IMR-90 (cell line): ENCODE results near the gene HMGCS2. TPM values are rescaled to one million over a fixed set of nuclear protein-coding genes. Genes with fewer than 3 reads are reported as not detected.

ENCODE experiments used
- ATAC-seq: fragments of 200-7000 bp; cut with Tn5 transposase; 2 replicates; pipeline ENCODE4 v1.9.1; 2020; ENCODE audit warnings: low read depth, mild to moderate bottlenecking, moderate library complexity
- BruUV-seq: library from RNA; stranded (reverse); fragments of 400-500 nt; replicated peaks from 2 replicates; lab custom pipeline; 2021; lab: Mats Ljungman, UMichigan
- CTCF ChIA-PET: fragments of 300-600 bp; formaldehyde crosslinking; extraction: SDS; loops from one replicate; lab custom pipeline; 2021; ENCODE audit warnings: antibody characterized with exemption; lab: Yijun Ruan, JAX
- POLR2A ChIA-PET: fragments of 300-600 bp; sonication (Branson Sonifier 250); formaldehyde crosslinking; loops from one replicate; lab custom pipeline; 2022; ENCODE audit warnings: antibody characterized with exemption; ENCODE audit not compliant: unreplicated experiment; lab: Charles Lee
- DNase-seq: peaks from one replicate; pipeline ENCODE4 v3.0.0; 2013
- H2AFZ ChIP-seq: replicated peaks from 2 replicates; pipeline ENCODE3; 2013; ENCODE audit warnings: low read length, mild to moderate bottlenecking; ENCODE audit not compliant: poor library complexity
- H2AK5ac ChIP-seq: 2 replicates; pipeline ENCODE4 v1.6.1; 2013; ENCODE audit warnings: low read depth, low read length, inconsistent platforms
- H2AK9ac ChIP-seq: replicated peaks from 2 replicates; pipeline ENCODE3; 2013; ENCODE audit warnings: mild to moderate bottlenecking, low read depth, low read length, moderate library complexity; ENCODE audit not compliant: poor library complexity
- H2BK120ac ChIP-seq: 2 replicates; pipeline ENCODE4 v1.6.1; 2013; ENCODE audit warnings: low read depth, low read length, inconsistent platforms
- H2BK15ac ChIP-seq: 3 replicates; pipeline ENCODE4 v1.6.1; 2013; ENCODE audit warnings: low read depth, low read length, inconsistent platforms
- H2BK20ac ChIP-seq: 2 replicates; pipeline ENCODE4 v1.6.1; 2013; ENCODE audit warnings: low read depth, mild to moderate bottlenecking, inconsistent platforms, low read length, moderate library complexity
- H2BK5ac ChIP-seq: 2 replicates; pipeline ENCODE4 v1.6.1; 2013; ENCODE audit warnings: mild to moderate bottlenecking, low read depth, low read length, inconsistent platforms; ENCODE audit not compliant: poor library complexity, severe bottlenecking
- H3K14ac ChIP-seq: replicated peaks from 2 replicates; pipeline ENCODE4 v1.6.1; 2013; ENCODE audit warnings: low read depth, low read length, inconsistent platforms
- H3K18ac ChIP-seq: 2 replicates; pipeline ENCODE4 v1.6.1; 2013; ENCODE audit warnings: low read depth, low read length, control low read depth
- H3K23ac ChIP-seq: 2 replicates; pipeline ENCODE4 v1.6.1; 2013; ENCODE audit warnings: low read depth, low read length, inconsistent platforms
- H3K27ac ChIP-seq: 2 replicates; pipeline ENCODE4 v1.5.1; 2013; ENCODE audit warnings: mild to moderate bottlenecking, control low read depth, low read length; ENCODE audit not compliant: insufficient read depth
- H3K27me3 ChIP-seq: 2 replicates; pipeline ENCODE4 v1.6.1; 2013; ENCODE audit warnings: low read length; ENCODE audit not compliant: control insufficient read depth, insufficient read depth
- H3K36me3 ChIP-seq: 2 replicates; pipeline ENCODE4 v1.6.1; 2013; ENCODE audit warnings: low read length, mixed read lengths; ENCODE audit not compliant: control insufficient read depth, insufficient read depth
- H3K4ac ChIP-seq: 2 replicates; pipeline ENCODE4 v1.6.1; 2013; ENCODE audit warnings: low read depth, low read length, inconsistent platforms
- H3K4me1 ChIP-seq: 2 replicates; pipeline ENCODE4 v1.6.1; 2013; ENCODE audit warnings: low read length, mixed read lengths; ENCODE audit not compliant: control insufficient read depth, insufficient read depth
- H3K4me2 ChIP-seq: 2 replicates; pipeline ENCODE4 v1.6.1; 2013; ENCODE audit warnings: low read depth, mild to moderate bottlenecking, control low read depth, low read length, moderate library complexity
- H3K4me3 ChIP-seq: 2 replicates; pipeline ENCODE4 v1.5.1; 2013; ENCODE audit warnings: low read depth, mild to moderate bottlenecking, control low read depth, low read length, moderate library complexity; ENCODE audit not compliant: insufficient read depth
- H3K56ac ChIP-seq: 2 replicates; pipeline ENCODE4 v1.6.1; 2013; ENCODE audit warnings: low read length, inconsistent platforms; ENCODE audit not compliant: insufficient read depth; ENCODE audit errors: extremely low read depth
- H3K79me1 ChIP-seq, 2 experiments: 2 replicates each; pipeline ENCODE4 v1.6.1; 2013; ENCODE audit warnings: low read length in 2 of 2, inconsistent platforms in 1 of 2, low read depth in 1 of 2
- H3K9ac ChIP-seq: 2 replicates; pipeline ENCODE4 v1.6.1; 2013; ENCODE audit warnings: low read depth, low read length, control low read depth
- H3K9me1 ChIP-seq: 2 replicates; pipeline ENCODE4 v1.6.1; 2013; ENCODE audit warnings: low read length, inconsistent platforms; ENCODE audit not compliant: insufficient read depth
- H3K9me3 ChIP-seq: 2 replicates; pipeline ENCODE4 v1.6.1; 2013; ENCODE audit warnings: low read length; ENCODE audit not compliant: control insufficient read depth, insufficient read depth
- H4K20me1 ChIP-seq: 2 replicates; pipeline ENCODE4 v1.6.1; 2013; ENCODE audit warnings: low read length, inconsistent platforms; ENCODE audit not compliant: insufficient read depth
- H4K5ac ChIP-seq: 2 replicates; pipeline ENCODE4 v1.6.1; 2013; ENCODE audit warnings: mild to moderate bottlenecking, low read depth, low read length, control low read depth
- H4K8ac ChIP-seq, 2 experiments: 2 replicates each; pipeline ENCODE4 v1.6.1; 2013; ENCODE audit warnings: low read depth in 2 of 2, low read length in 2 of 2, control low read depth in 1 of 2, inconsistent platforms in 1 of 2
- H4K91ac ChIP-seq: 2 replicates; pipeline ENCODE4 v1.6.1; 2013; ENCODE audit warnings: low read depth, low read length, inconsistent platforms; ENCODE audit not compliant: insufficient read depth
- NFE2L2 ChIP-seq: fragments of 150-350 bp; IDR thresholded peaks from 2 replicates; pipeline ENCODE4 v1.6.1; 2016; ENCODE audit warnings: low read depth, mild to moderate bottlenecking, low read length
- WGBS, 2 experiments: methylation state at CpG; one replicate each; pipeline versions ENCODE4 v1.1.5 to v1.1.7; 2013; ENCODE audit warnings: missing lambda C conversion rate in 2 of 2; ENCODE audit not compliant: insufficient read length in 1 of 2; ENCODE audit errors: extremely low coverage in 2 of 2; 5-methylcytosine and 5-hydroxymethylcytosine counted together
- dilution Hi-C: fragments of 300-500 bp; cut with HindIII; formaldehyde crosslinking; loops from one replicate; pipeline ENCODE4 v1.14.3; 2018; ENCODE audit warnings: low sequenced_read_pairs; ENCODE audit not compliant: unreplicated experiment
- in situ Hi-C: fragments of 300-500 bp; cut with MboI; formaldehyde crosslinking; loops from 3 replicates; pipeline ENCODE4 v1.14.3; 2019; ENCODE audit warnings: low sequenced_read_pairs, inconsistent platforms, mixed read lengths
- intact Hi-C: fragments of 100-400 bp; cut with micrococcal nuclease; formaldehyde crosslinking; loops from 2 replicates; pipeline ENCODE4 v1.10.0; 2022
- polyA plus RNA-seq, 3 experiments: library from polyadenylated mRNA; depleted of rRNA; stranded (reverse); fragments of >200 nt; gene quantifications; 2 replicates each; pipeline ENCODE4 v1.2.3, GENCODE V29; 2012; ENCODE audit warnings: low replicate concordance in 1 of 3
- total RNA-seq: library from RNA; depleted of rRNA; stranded (reverse); fragments of >200 nt; gene quantifications from 2 replicates; pipeline ENCODE4 v1.2.3, GENCODE V29; 2012

HMGCS2 gene
- total and polyA plus RNA-seq, 2 of the 4 experiments (the other 2 are of a cell fraction): not detected

DNA sequence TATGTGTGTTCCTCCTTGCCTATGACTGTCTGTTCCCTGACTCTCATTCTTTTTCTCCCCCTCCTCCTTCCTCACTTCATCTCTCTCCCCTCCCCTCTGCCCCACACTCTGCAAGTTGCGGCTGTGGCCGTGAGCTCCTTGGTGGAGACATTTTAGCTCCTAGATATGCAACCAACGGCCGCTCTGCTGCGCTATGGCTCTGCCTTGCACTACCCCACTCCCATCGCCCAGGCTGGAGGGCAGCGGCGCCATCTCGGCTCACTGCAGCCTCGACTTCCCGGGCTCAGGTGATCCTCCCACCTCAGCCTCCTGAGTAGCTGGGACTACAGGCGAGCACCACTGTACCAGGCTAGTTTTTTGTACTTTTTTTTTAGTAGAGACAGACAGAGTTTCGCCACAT, 37.0 kb upstream of the HMGCS2 start:
- Histone ChIP-seq H2AK5ac (no peak overlapping the region), H2BK20ac (no peak overlapping the region), H3K18ac (no peak overlapping the region), H3K9ac (no peak overlapping the region), H3K9me3 (no peaks in the 10 kb centered on the region), H3K4me2 (no peak overlapping the region), H3K4me3 (no peak overlapping the region), H3K23ac (no peak overlapping the region), H3K36me3 (no peaks in the 10 kb centered on the region), H4K5ac (no peak overlapping the region), H3K4ac (no peak overlapping the region), H4K20me1 (no peaks in the 10 kb centered on the region), H2BK5ac (no peak overlapping the region), H2BK15ac (no peak overlapping the region), H4K8ac (no peak overlapping the region), H3K56ac (no peak overlapping the region), H2AFZ (no peak overlapping the region), H3K4me1 (peaks cover 3% of the 10 kb centered on the region; the same call in 1 of the 2 replicates), H3K27ac (no peak overlapping the region), H4K91ac (no peak overlapping the region), H2AK9ac (no peak overlapping the region), H3K14ac (no peak overlapping the region), H2BK120ac (no peak overlapping the region), H3K9me1 (no peaks in the 10 kb centered on the region), H3K79me1 (no peaks in the 10 kb centered on the region), H3K27me3 (peaks cover 12% of the 10 kb centered on the region)
- TF ChIP-seq NFE2L2: no peak
- dilution Hi-C loops: no loop called here
- no TSS peak for BruUV-seq
- in situ Hi-C loops: no loop called here
- ChIA-PET POLR2A (no interaction called here), CTCF (no interaction called here)
- WGBS, 2 experiments: 86% methylated on average over 7 of the region's 13 CpGs; no CpG with 5 or more reads in 1 of the 2 experiments
- ATAC-seq: no peak
- intact Hi-C loops: loop anchor here (2.0 to 5.0 kb wide), 2 partner anchors 17 to 137 kb away; no protein-coding TSS in a partner anchor
- DNase-seq: no peak
